IMR-90 (cell line): ENCODE measurements around the gene ABHD10. TPM values are rescaled to one million over a fixed set of nuclear protein-coding genes. Genes with fewer than 3 reads are reported as not detected.

ENCODE experiments used
- ATAC-seq: fragments of 200-7000 bp; cut with Tn5 transposase; 2 replicates; pipeline ENCODE4 v1.9.1; 2020; ENCODE audit warnings: low read depth, mild to moderate bottlenecking, moderate library complexity
- BruUV-seq: library from RNA; stranded (reverse); fragments of 400-500 nt; replicated peaks from 2 replicates; lab custom pipeline; 2021; lab: Mats Ljungman, UMichigan
- CTCF ChIA-PET: fragments of 300-600 bp; formaldehyde crosslinking; extraction: SDS; loops from one replicate; lab custom pipeline; 2021; ENCODE audit warnings: antibody characterized with exemption; lab: Yijun Ruan, JAX
- POLR2A ChIA-PET: fragments of 300-600 bp; sonication (Branson Sonifier 250); formaldehyde crosslinking; loops from one replicate; lab custom pipeline; 2022; ENCODE audit warnings: antibody characterized with exemption; ENCODE audit not compliant: unreplicated experiment; lab: Charles Lee
- DNase-seq: peaks from one replicate; pipeline ENCODE4 v3.0.0; 2013
- H2AFZ ChIP-seq: replicated peaks from 2 replicates; pipeline ENCODE3; 2013; ENCODE audit warnings: low read length, mild to moderate bottlenecking; ENCODE audit not compliant: poor library complexity
- H2AK5ac ChIP-seq: 2 replicates; pipeline ENCODE4 v1.6.1; 2013; ENCODE audit warnings: low read depth, low read length, inconsistent platforms
- H2AK9ac ChIP-seq: replicated peaks from 2 replicates; pipeline ENCODE3; 2013; ENCODE audit warnings: mild to moderate bottlenecking, low read depth, low read length, moderate library complexity; ENCODE audit not compliant: poor library complexity
- H2BK120ac ChIP-seq: 2 replicates; pipeline ENCODE4 v1.6.1; 2013; ENCODE audit warnings: low read depth, low read length, inconsistent platforms
- H2BK15ac ChIP-seq: 3 replicates; pipeline ENCODE4 v1.6.1; 2013; ENCODE audit warnings: low read depth, low read length, inconsistent platforms
- H2BK20ac ChIP-seq: 2 replicates; pipeline ENCODE4 v1.6.1; 2013; ENCODE audit warnings: low read depth, mild to moderate bottlenecking, inconsistent platforms, low read length, moderate library complexity
- H2BK5ac ChIP-seq: 2 replicates; pipeline ENCODE4 v1.6.1; 2013; ENCODE audit warnings: mild to moderate bottlenecking, low read depth, low read length, inconsistent platforms; ENCODE audit not compliant: poor library complexity, severe bottlenecking
- H3K14ac ChIP-seq: replicated peaks from 2 replicates; pipeline ENCODE4 v1.6.1; 2013; ENCODE audit warnings: low read depth, low read length, inconsistent platforms
- H3K18ac ChIP-seq: 2 replicates; pipeline ENCODE4 v1.6.1; 2013; ENCODE audit warnings: low read depth, low read length, control low read depth
- H3K23ac ChIP-seq: 2 replicates; pipeline ENCODE4 v1.6.1; 2013; ENCODE audit warnings: low read depth, low read length, inconsistent platforms
- H3K27ac ChIP-seq: 2 replicates; pipeline ENCODE4 v1.5.1; 2013; ENCODE audit warnings: mild to moderate bottlenecking, control low read depth, low read length; ENCODE audit not compliant: insufficient read depth
- H3K27me3 ChIP-seq: 2 replicates; pipeline ENCODE4 v1.6.1; 2013; ENCODE audit warnings: low read length; ENCODE audit not compliant: control insufficient read depth, insufficient read depth
- H3K36me3 ChIP-seq: 2 replicates; pipeline ENCODE4 v1.6.1; 2013; ENCODE audit warnings: low read length, mixed read lengths; ENCODE audit not compliant: control insufficient read depth, insufficient read depth
- H3K4ac ChIP-seq: 2 replicates; pipeline ENCODE4 v1.6.1; 2013; ENCODE audit warnings: low read depth, low read length, inconsistent platforms
- H3K4me1 ChIP-seq: 2 replicates; pipeline ENCODE4 v1.6.1; 2013; ENCODE audit warnings: low read length, mixed read lengths; ENCODE audit not compliant: control insufficient read depth, insufficient read depth
- H3K4me2 ChIP-seq: 2 replicates; pipeline ENCODE4 v1.6.1; 2013; ENCODE audit warnings: low read depth, mild to moderate bottlenecking, control low read depth, low read length, moderate library complexity
- H3K4me3 ChIP-seq: 2 replicates; pipeline ENCODE4 v1.5.1; 2013; ENCODE audit warnings: low read depth, mild to moderate bottlenecking, control low read depth, low read length, moderate library complexity; ENCODE audit not compliant: insufficient read depth
- H3K56ac ChIP-seq: 2 replicates; pipeline ENCODE4 v1.6.1; 2013; ENCODE audit warnings: low read length, inconsistent platforms; ENCODE audit not compliant: insufficient read depth; ENCODE audit errors: extremely low read depth
- H3K79me1 ChIP-seq, 2 experiments: 2 replicates each; pipeline ENCODE4 v1.6.1; 2013; ENCODE audit warnings: low read length in 2 of 2, inconsistent platforms in 1 of 2, low read depth in 1 of 2
- H3K9ac ChIP-seq: 2 replicates; pipeline ENCODE4 v1.6.1; 2013; ENCODE audit warnings: low read depth, low read length, control low read depth
- H3K9me1 ChIP-seq: 2 replicates; pipeline ENCODE4 v1.6.1; 2013; ENCODE audit warnings: low read length, inconsistent platforms; ENCODE audit not compliant: insufficient read depth
- H3K9me3 ChIP-seq: 2 replicates; pipeline ENCODE4 v1.6.1; 2013; ENCODE audit warnings: low read length; ENCODE audit not compliant: control insufficient read depth, insufficient read depth
- H4K20me1 ChIP-seq: 2 replicates; pipeline ENCODE4 v1.6.1; 2013; ENCODE audit warnings: low read length, inconsistent platforms; ENCODE audit not compliant: insufficient read depth
- H4K5ac ChIP-seq: 2 replicates; pipeline ENCODE4 v1.6.1; 2013; ENCODE audit warnings: mild to moderate bottlenecking, low read depth, low read length, control low read depth
- H4K8ac ChIP-seq, 2 experiments: 2 replicates each; pipeline ENCODE4 v1.6.1; 2013; ENCODE audit warnings: low read depth in 2 of 2, low read length in 2 of 2, control low read depth in 1 of 2, inconsistent platforms in 1 of 2
- H4K91ac ChIP-seq: 2 replicates; pipeline ENCODE4 v1.6.1; 2013; ENCODE audit warnings: low read depth, low read length, inconsistent platforms; ENCODE audit not compliant: insufficient read depth
- BHLHE40 ChIP-seq: fragments of 150-350 bp; IDR thresholded peaks from 2 replicates; pipeline ENCODE4 v1.6.1; 2016; ENCODE audit warnings: mild to moderate bottlenecking, low read depth, low read length
- CEBPB ChIP-seq: IDR thresholded peaks from 2 replicates; pipeline ENCODE4 v1.6.1; 2012; ENCODE audit warnings: low read depth, low read length, improper control_type of control experiment
- CHD1 ChIP-seq: IDR thresholded peaks from 2 replicates; pipeline ENCODE4 v1.6.1; 2012; ENCODE audit warnings: low read depth, low read length, improper control_type of control experiment
- FOS ChIP-seq: fragments of 150-350 bp; IDR thresholded peaks from 2 replicates; pipeline ENCODE4 v1.6.1; 2016; ENCODE audit warnings: low read depth, low read length
- MAFK ChIP-seq: IDR thresholded peaks from 2 replicates; pipeline ENCODE4 v1.6.1; 2012; ENCODE audit warnings: low read depth, low read length, improper control_type of control experiment
- MAZ ChIP-seq: IDR thresholded peaks from 2 replicates; pipeline ENCODE4 v1.6.1; 2012; ENCODE audit warnings: low read depth, mild to moderate bottlenecking, low read length, improper control_type of control experiment, moderate library complexity, borderline replicate concordance
- MXI1 ChIP-seq: IDR thresholded peaks from 2 replicates; pipeline ENCODE4 v1.6.1; 2012; ENCODE audit warnings: low read depth, mild to moderate bottlenecking, low read length, moderate library complexity, borderline replicate concordance
- NFE2L2 ChIP-seq: fragments of 150-350 bp; IDR thresholded peaks from 2 replicates; pipeline ENCODE4 v1.6.1; 2016; ENCODE audit warnings: low read depth, mild to moderate bottlenecking, low read length
- POLR2A ChIP-seq: IDR thresholded peaks from 2 replicates; pipeline ENCODE4 v1.6.1; 2012; ENCODE audit warnings: mild to moderate bottlenecking, low read depth, low read length
- RAD21 ChIP-seq: IDR thresholded peaks from 2 replicates; pipeline ENCODE4 v1.6.1; 2012; ENCODE audit warnings: low read length, improper control_type of control experiment
- RCOR1 ChIP-seq: IDR thresholded peaks from 2 replicates; pipeline ENCODE4 v1.6.1; 2012; ENCODE audit warnings: mild to moderate bottlenecking, low read length, improper control_type of control experiment; ENCODE audit not compliant: insufficient replicate concordance
- RFX5 ChIP-seq: IDR thresholded peaks from 2 replicates; pipeline ENCODE4 v1.8.0; 2012; ENCODE audit warnings: low read depth, mild to moderate bottlenecking, low read length, moderate library complexity
- SMC3 ChIP-seq: fragments of 150-350 bp; IDR thresholded peaks from 2 replicates; pipeline ENCODE4 v1.6.1; 2016; ENCODE audit warnings: low read depth, mild to moderate bottlenecking, antibody characterized with exemption, low read length, moderate library complexity
- WGBS, 2 experiments: methylation state at CpG; one replicate each; pipeline versions ENCODE4 v1.1.5 to v1.1.7; 2013; ENCODE audit warnings: missing lambda C conversion rate in 2 of 2; ENCODE audit not compliant: insufficient read length in 1 of 2; ENCODE audit errors: extremely low coverage in 2 of 2; 5-methylcytosine and 5-hydroxymethylcytosine counted together
- dilution Hi-C: fragments of 300-500 bp; cut with HindIII; formaldehyde crosslinking; loops from one replicate; pipeline ENCODE4 v1.14.3; 2018; ENCODE audit warnings: low sequenced_read_pairs; ENCODE audit not compliant: unreplicated experiment
- in situ Hi-C: fragments of 300-500 bp; cut with MboI; formaldehyde crosslinking; loops from 3 replicates; pipeline ENCODE4 v1.14.3; 2019; ENCODE audit warnings: low sequenced_read_pairs, inconsistent platforms, mixed read lengths
- intact Hi-C: fragments of 100-400 bp; cut with micrococcal nuclease; formaldehyde crosslinking; loops from 2 replicates; pipeline ENCODE4 v1.10.0; 2022
- polyA plus RNA-seq, 3 experiments: library from polyadenylated mRNA; depleted of rRNA; stranded (reverse); fragments of >200 nt; gene quantifications; 2 replicates each; pipeline ENCODE4 v1.2.3, GENCODE V29; 2012; ENCODE audit warnings: low replicate concordance in 1 of 3
- total RNA-seq: library from RNA; depleted of rRNA; stranded (reverse); fragments of >200 nt; gene quantifications from 2 replicates; pipeline ENCODE4 v1.2.3, GENCODE V29; 2012
- TF ChIP-seq, protein P1 (sequence below): conservative IDR thresholded peaks from 2 replicates; pipeline ENCODE4 v1.5.1; 2012; ENCODE audit warnings: mild to moderate bottlenecking, low read depth, low read length, improper control_type of control experiment
- TF ChIP-seq, protein P2 (sequence below): fragments of 150-350 bp; IDR thresholded peaks from 2 replicates; pipeline ENCODE4 v1.6.1; 2017; ENCODE audit warnings: mild to moderate bottlenecking, antibody characterized with exemption, low read length, low read depth
- TF ChIP-seq, protein P3 (sequence below): fragments of 150-350 bp; IDR thresholded peaks from 2 replicates; pipeline ENCODE4 v1.6.1; 2016; ENCODE audit warnings: low read depth, mild to moderate bottlenecking, low read length, moderate library complexity, borderline replicate concordance

The ABHD10 gene
- total and polyA plus RNA-seq, 2 of the 4 experiments (the other 2 are of a cell fraction), result 24.7 to 57.2 TPM

GRCh38 chr3:111984636-111985298 is 5.9 kb downstream of the ABHD10 start:
- Histone ChIP-seq H2AK5ac (no peak overlapping the region), H4K91ac (no peak overlapping the region), H3K27me3 (no peaks in the 10 kb centered on the region), H3K14ac (no peak overlapping the region), H3K4me3 (no peak overlapping the region), H3K4me2 (no peak overlapping the region), H3K23ac (no peak overlapping the region), H3K27ac (no peak overlapping the region), H3K56ac (no peak overlapping the region), H4K20me1 (peaks cover 8% of the 10 kb centered on the region; the same call in 1 of the 2 replicates), H2BK120ac (no peak overlapping the region), H2AK9ac (no peak overlapping the region), H2BK5ac (no peak overlapping the region), H2BK20ac (no peak overlapping the region), H4K8ac (no peak overlapping the region), H4K5ac (no peak overlapping the region), H2AFZ (no peak overlapping the region), H3K36me3 (peaks cover 8% of the 10 kb centered on the region), H3K9ac (no peak overlapping the region), H3K18ac (no peak overlapping the region), H3K79me1 (peaks cover 20 to 24% of the 10 kb centered on the region in 2 experiments), H3K9me3 (no peaks in the 10 kb centered on the region), H3K9me1 (no peaks in the 10 kb centered on the region), H2BK15ac (no peak overlapping the region), H3K4ac (no peak overlapping the region), H3K4me1 (peaks cover 4% of the 10 kb centered on the region; the same call in 1 of the 2 replicates)
- dilution Hi-C loops, result no loop called here
- WGBS, 2 experiments, result no CpG with 5 or more reads among the region's 2 CpGs
- no peak for TF ChIP-seq MAZ
- no peak for TF ChIP-seq CHD1
- TF ChIP-seq RCOR1, result no peak
- no peak for TF ChIP-seq CEBPB
- TF ChIP-seq NFE2L2, result no peak
- no peak for TF ChIP-seq MAFK
- TF ChIP-seq RFX5, result no peak
- TF ChIP-seq, protein P1, sequence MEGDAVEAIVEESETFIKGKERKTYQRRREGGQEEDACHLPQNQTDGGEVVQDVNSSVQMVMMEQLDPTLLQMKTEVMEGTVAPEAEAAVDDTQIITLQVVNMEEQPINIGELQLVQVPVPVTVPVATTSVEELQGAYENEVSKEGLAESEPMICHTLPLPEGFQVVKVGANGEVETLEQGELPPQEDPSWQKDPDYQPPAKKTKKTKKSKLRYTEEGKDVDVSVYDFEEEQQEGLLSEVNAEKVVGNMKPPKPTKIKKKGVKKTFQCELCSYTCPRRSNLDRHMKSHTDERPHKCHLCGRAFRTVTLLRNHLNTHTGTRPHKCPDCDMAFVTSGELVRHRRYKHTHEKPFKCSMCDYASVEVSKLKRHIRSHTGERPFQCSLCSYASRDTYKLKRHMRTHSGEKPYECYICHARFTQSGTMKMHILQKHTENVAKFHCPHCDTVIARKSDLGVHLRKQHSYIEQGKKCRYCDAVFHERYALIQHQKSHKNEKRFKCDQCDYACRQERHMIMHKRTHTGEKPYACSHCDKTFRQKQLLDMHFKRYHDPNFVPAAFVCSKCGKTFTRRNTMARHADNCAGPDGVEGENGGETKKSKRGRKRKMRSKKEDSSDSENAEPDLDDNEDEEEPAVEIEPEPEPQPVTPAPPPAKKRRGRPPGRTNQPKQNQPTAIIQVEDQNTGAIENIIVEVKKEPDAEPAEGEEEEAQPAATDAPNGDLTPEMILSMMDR, result no peak
- TF ChIP-seq POLR2A, result no peak
- TF ChIP-seq FOS, result no peak
- TF ChIP-seq, protein P2, sequence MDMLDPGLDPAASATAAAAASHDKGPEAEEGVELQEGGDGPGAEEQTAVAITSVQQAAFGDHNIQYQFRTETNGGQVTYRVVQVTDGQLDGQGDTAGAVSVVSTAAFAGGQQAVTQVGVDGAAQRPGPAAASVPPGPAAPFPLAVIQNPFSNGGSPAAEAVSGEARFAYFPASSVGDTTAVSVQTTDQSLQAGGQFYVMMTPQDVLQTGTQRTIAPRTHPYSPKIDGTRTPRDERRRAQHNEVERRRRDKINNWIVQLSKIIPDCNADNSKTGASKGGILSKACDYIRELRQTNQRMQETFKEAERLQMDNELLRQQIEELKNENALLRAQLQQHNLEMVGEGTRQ, result no peak
- TF ChIP-seq SMC3, result no peak
- TF ChIP-seq, protein P3, sequence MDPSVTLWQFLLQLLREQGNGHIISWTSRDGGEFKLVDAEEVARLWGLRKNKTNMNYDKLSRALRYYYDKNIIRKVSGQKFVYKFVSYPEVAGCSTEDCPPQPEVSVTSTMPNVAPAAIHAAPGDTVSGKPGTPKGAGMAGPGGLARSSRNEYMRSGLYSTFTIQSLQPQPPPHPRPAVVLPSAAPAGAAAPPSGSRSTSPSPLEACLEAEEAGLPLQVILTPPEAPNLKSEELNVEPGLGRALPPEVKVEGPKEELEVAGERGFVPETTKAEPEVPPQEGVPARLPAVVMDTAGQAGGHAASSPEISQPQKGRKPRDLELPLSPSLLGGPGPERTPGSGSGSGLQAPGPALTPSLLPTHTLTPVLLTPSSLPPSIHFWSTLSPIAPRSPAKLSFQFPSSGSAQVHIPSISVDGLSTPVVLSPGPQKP, result no peak
- TF ChIP-seq RAD21, result no peak
- no peak for TF ChIP-seq MXI1
- no peak for TF ChIP-seq BHLHE40
- in situ Hi-C loops, result no loop called here
- DNase-seq, result no peak
- intact Hi-C loops, result no loop called here
- no peak for ATAC-seq
- BruUV-seq, result no TSS peak
- ChIA-PET POLR2A (interaction anchor here (0.5 kb wide), 1 partner anchor 91 kb away, joined by 4 read pairs; no protein-coding TSS in a partner anchor), CTCF (no interaction called here)
